Left ventricle myocardium inferior (tissue), 1 donor: ENCODE data around the gene APOL4. TPM values are rescaled to one million over a fixed set of nuclear protein-coding genes. Genes with fewer than 3 reads are reported as not detected.

Experiments
- DNase-seq: peaks from one replicate; pipeline ENCODE4 v3.0.0-alpha.2; 2020
- H3K27ac ChIP-seq: fragments of 200-600 bp; replicated peaks from 2 replicates; pipeline ENCODE4 v1.8.0; 2021
- H3K27me3 ChIP-seq: fragments of 200-600 bp; 2 replicates; pipeline ENCODE4 v1.8.0; 2021; ENCODE audit warnings: low read depth
- H3K36me3 ChIP-seq: fragments of 200-600 bp; 2 replicates; pipeline ENCODE4 v1.8.0; 2021
- H3K4me1 ChIP-seq: fragments of 200-600 bp; 2 replicates; pipeline ENCODE4 v1.8.0; 2021
- H3K4me3 ChIP-seq: fragments of 200-600 bp; 2 replicates; pipeline ENCODE4 v1.8.0; 2021; ENCODE audit warnings: mild to moderate bottlenecking, moderate library complexity
- H3K9me3 ChIP-seq: fragments of 200-600 bp; replicated peaks from 2 replicates; pipeline ENCODE4 v1.8.0; 2021
- CTCF ChIP-seq: fragments of 200-600 bp; IDR thresholded peaks from 2 replicates; pipeline ENCODE4 v1.8.0; 2021; ENCODE audit warnings: antibody characterized with exemption, mild to moderate bottlenecking, borderline replicate concordance
- intact Hi-C: fragments of 100-400 bp; cut with micrococcal nuclease; formaldehyde crosslinking; loops from one replicate; pipeline ENCODE4 v1.11.0; 2022
- total RNA-seq: library from RNA; stranded (reverse); fragmentation: NEBNext Ultra II Directional; extraction: Animal tissue kit (Norgen Biotek cat#: 25700); gene quantifications from one replicate; pipeline ENCODE4 v1.2.1, GENCODE V29; 2021
- donor health status: DM: no; HTN: yes; CAD: no; lungs with severe emphysema.

Gene APOL4
- total RNA-seq, 1 donor from 2014 or later: 4.7 TPM

GRCh38 chr22:36175892-36176291 is 25.7 kb downstream of the APOL4 start:
- DNase-seq: no peak
- peaks cover 7% of the 10 kb centered on the region for H3K4me1 ChIP-seq
- no peak overlapping the region for H3K4me3 ChIP-seq
- no peaks in the 10 kb centered on the region for H3K27me3 ChIP-seq
- no peak for TF ChIP-seq CTCF
- no peaks in the 10 kb centered on the region for H3K36me3 ChIP-seq
- no peak overlapping the region for H3K27ac ChIP-seq
- H3K9me3 ChIP-seq: no peaks in the 10 kb centered on the region
- intact Hi-C loops: no loop called here

GRCh38 chr22:36171941-36172340 is 29.7 kb downstream of the APOL4 start:
- no peak for DNase-seq
- H3K4me3 ChIP-seq: no peak overlapping the region
- H3K27me3 ChIP-seq: no peaks in the 10 kb centered on the region
- TF ChIP-seq CTCF: no peak
- H3K27ac ChIP-seq: no peak overlapping the region
- no peaks in the 10 kb centered on the region for H3K36me3 ChIP-seq
- H3K4me1 ChIP-seq: no peaks in the 10 kb centered on the region
- H3K9me3 ChIP-seq: no peaks in the 10 kb centered on the region
- intact Hi-C loops: no loop called here

GRCh38 chr22:36166518-36167220 is 34.9 kb downstream of the APOL4 start:
- Histone ChIP-seq H3K4me3 (no peak overlapping the region), H3K27me3 (no peaks in the 10 kb centered on the region), H3K4me1 (peaks cover 8% of the 10 kb centered on the region), H3K27ac (no peak overlapping the region), H3K36me3 (no peaks in the 10 kb centered on the region), H3K9me3 (no peaks in the 10 kb centered on the region)
- intact Hi-C loops: no loop called here
- DNase-seq: no peak
- TF ChIP-seq CTCF: no peak

GRCh38 chr22:36166086-36166485 is 35.5 kb downstream of the APOL4 start:
- Histone ChIP-seq H3K27ac (no peak overlapping the region), H3K4me1 (peaks cover 14% of the 10 kb centered on the region), H3K9me3 (no peaks in the 10 kb centered on the region), H3K4me3 (no peak overlapping the region), H3K27me3 (no peaks in the 10 kb centered on the region), H3K36me3 (no peaks in the 10 kb centered on the region)
- no peak for TF ChIP-seq CTCF
- intact Hi-C loops: no loop called here
- DNase-seq: no peak

GRCh38 chr22:36165141-36165540 is 36.5 kb downstream of the APOL4 start:
- Histone ChIP-seq H3K4me1 (peaks cover 20% of the 10 kb centered on the region), H3K27ac (no peak overlapping the region), H3K4me3 (no peak overlapping the region), H3K36me3 (no peaks in the 10 kb centered on the region), H3K9me3 (no peaks in the 10 kb centered on the region), H3K27me3 (no peaks in the 10 kb centered on the region)
- no peak for TF ChIP-seq CTCF
- intact Hi-C loops: no loop called here
- no peak for DNase-seq
